Ovary (tissue), 9 donors: Measurements from ENCODE around the gene ATP2B3. TPM values are rescaled to one million over a fixed set of nuclear protein-coding genes. Genes with fewer than 3 reads are reported as not detected.
A peak's percentile ranks its signal among the peaks of the same experiment; 100 is the strongest.

Experiments used
- DNase-seq, 5 donors: peaks; one replicate each; pipeline ENCODE4 v3.0.0-alpha.2; 2019 to 2020
- H3K27ac ChIP-seq, 2 donors: fragments of 200-600 bp; one replicate each; pipeline versions ENCODE4 v1.5.1 to v1.8.0; 2019 to 2022
- H3K27me3 ChIP-seq: fragments of 200-600 bp; one replicate; pipeline ENCODE4 v1.8.0; 2022
- H3K36me3 ChIP-seq: fragments of 200-600 bp; sonication (generic); one replicate; pipeline ENCODE4 v1.5.1; 2019
- H3K4me1 ChIP-seq: one replicate; pipeline ENCODE4 v1.8.1; 2013; ENCODE audit warnings: mild to moderate bottlenecking, moderate library complexity; ENCODE audit not compliant: insufficient read depth
- H3K4me3 ChIP-seq: fragments of 200-600 bp; sonication (generic); one replicate; pipeline ENCODE4 v1.5.1; 2017
- H3K9me3 ChIP-seq, 2 donors: fragments of 200-600 bp in 1 of 2; sonication (generic) in 1 of 2; one replicate each; pipeline versions ENCODE4 v1.5.1 to v1.8.1; 2013 to 2019; ENCODE audit warnings: mild to moderate bottlenecking in 1 of 2, moderate library complexity in 1 of 2
- EP300 ChIP-seq: sonication (generic); formaldehyde crosslinking; IDR thresholded peaks from one replicate; pipeline ENCODE4 v1.6.1; 2017; ENCODE audit warnings: antibody characterized with exemption
- POLR2A ChIP-seq: fragments of 450-650 bp; IDR thresholded peaks from one replicate; pipeline ENCODE4 v1.6.1; 2017; ENCODE audit warnings: antibody characterized with exemption, mild to moderate bottlenecking, moderate library complexity
- WGBS, 3 donors: extraction: QIAGEN DNeasy Blood & Tissue Kit in 1 of 3; methylation state at CpG; one replicate each; pipeline versions ENCODE4 v1.1.5 to v1.1.7; 2013 to 2017; 5-methylcytosine and 5-hydroxymethylcytosine counted together
- intact Hi-C, 4 donors: fragments of 100-400 bp; cut with DNase I; formaldehyde crosslinking; loops; one replicate each; pipeline versions ENCODE4 v1.11.0 to v1.15.1; 2022 to 2023
- polyA plus RNA-seq, 2 donors: library from polyadenylated mRNA; stranded (reverse); fragments of 200-250 nt in 1 of 2; fragments of 350-450 nt in 1 of 2; fragmentation: Illumina TruSeq in 1 of 2; extraction: RNeasy Lipid Tissue Mini Kit (QIAGEN cat#74804) in 1 of 2; gene quantifications; one replicate each; pipeline ENCODE4 v1.2.3, GENCODE V29; 2013 to 2014
- total RNA-seq, 7 donors: library from RNA; depleted of rRNA in 2 of 7; stranded (reverse); fragments of >200 nt in 2 of 7; fragmentation: NEBNext Ultra II Directional in 3 of 7; extraction: Animal tissue kit (Norgen Biotek cat#: 25700) in 3 of 7; gene quantifications; one replicate each; pipeline versions ENCODE4 v1.1.0 to v1.2.4, GENCODE V29; 2016 to 2023
- TF ChIP-seq, protein P1 (sequence below), 3 donors: fragments of 450-650 bp in 2 of 3; fragments of 200-600 bp in 1 of 3; IDR thresholded peaks; one replicate each; pipeline versions ENCODE4 v1.5.1 to v1.8.0; 2016 to 2022; ENCODE audit warnings: antibody characterized with exemption in 3 of 3, mild to moderate bottlenecking in 1 of 3
- donor health status: DM: no; HTN: no; CAD: no; lungs with moderate emphysema.
- donor health status: DM: no; HTN: no; CAD: no.
- donor health status: Bipolar disorder and iron deficiency.
- donor health status: DM: yes; HTN: yes; CAD: no.
- donor health status: DM: no; HTN: no; CAD: no.
- donor health status: DM: yes; HTN: yes; CAD: no.

The ATP2B3 gene
- total and polyA plus RNA-seq, 9 donors = 0.01 to 1.6 (median 0.25) TPM; not detected in 5

DNA sequence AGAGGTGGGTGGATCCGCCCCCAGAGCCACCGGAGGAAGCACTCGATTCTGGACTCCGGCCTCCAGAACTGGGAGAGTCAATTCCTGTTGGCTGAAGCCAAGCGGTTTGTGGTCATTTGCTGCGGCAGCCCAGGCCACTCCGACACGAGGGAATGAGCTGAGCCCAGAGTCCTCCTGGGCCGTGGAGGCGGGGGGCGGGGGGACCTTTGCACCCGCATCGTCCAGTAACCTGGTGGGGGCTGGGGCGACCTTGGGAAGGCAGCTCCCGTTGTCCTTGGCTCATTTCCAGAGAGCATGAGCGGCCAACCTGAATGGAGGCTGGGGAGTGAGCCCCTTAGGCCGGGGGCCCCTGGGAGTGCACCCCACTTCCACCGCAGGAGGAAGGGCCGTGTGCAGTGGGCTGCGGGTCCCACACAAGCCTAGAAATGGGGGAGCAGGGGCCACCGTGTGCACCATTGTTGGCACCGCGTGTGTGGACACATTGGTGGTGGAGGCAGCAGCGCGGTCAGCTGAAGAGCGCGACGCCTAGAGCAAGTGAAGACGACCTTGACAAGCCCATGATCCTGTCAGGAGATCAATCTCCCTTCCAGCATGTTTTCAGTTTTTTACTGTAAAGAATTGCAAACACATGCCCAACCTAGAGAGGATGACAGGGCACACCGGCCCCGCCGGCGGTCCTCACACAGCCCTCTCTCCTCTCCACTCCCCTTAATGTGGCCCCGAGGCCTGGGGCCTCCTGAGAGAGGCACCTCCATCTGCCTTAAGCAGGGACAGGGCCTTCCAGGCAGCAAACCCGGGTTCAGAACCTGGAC, 109.6 kb downstream of the ATP2B3 start:
- no peaks in the 10 kb centered on the region for H3K27me3 ChIP-seq
- H3K9me3 ChIP-seq = no peaks in the 10 kb centered on the region
- H3K4me1 ChIP-seq = peaks cover 7% of the 10 kb centered on the region
- H3K27ac ChIP-seq = no peak overlapping the region
- TF ChIP-seq POLR2A = no peak
- no peak for TF ChIP-seq EP300
- TF ChIP-seq, protein P1, sequence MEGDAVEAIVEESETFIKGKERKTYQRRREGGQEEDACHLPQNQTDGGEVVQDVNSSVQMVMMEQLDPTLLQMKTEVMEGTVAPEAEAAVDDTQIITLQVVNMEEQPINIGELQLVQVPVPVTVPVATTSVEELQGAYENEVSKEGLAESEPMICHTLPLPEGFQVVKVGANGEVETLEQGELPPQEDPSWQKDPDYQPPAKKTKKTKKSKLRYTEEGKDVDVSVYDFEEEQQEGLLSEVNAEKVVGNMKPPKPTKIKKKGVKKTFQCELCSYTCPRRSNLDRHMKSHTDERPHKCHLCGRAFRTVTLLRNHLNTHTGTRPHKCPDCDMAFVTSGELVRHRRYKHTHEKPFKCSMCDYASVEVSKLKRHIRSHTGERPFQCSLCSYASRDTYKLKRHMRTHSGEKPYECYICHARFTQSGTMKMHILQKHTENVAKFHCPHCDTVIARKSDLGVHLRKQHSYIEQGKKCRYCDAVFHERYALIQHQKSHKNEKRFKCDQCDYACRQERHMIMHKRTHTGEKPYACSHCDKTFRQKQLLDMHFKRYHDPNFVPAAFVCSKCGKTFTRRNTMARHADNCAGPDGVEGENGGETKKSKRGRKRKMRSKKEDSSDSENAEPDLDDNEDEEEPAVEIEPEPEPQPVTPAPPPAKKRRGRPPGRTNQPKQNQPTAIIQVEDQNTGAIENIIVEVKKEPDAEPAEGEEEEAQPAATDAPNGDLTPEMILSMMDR (IDR thresholded peaks at IDR 0.05) = no peak
- H3K4me3 ChIP-seq = no peak overlapping the region
- intact Hi-C loops = no loop called here
- DNase-seq = peak in 4 of 5 donors; percentile 21 to 58 (median 33)
- 58 to 72% (median 59%) methylated on average over 30 to 35 of the region's 35 CpGs for WGBS, 3 donors
- no peaks in the 10 kb centered on the region for H3K36me3 ChIP-seq

DNA sequence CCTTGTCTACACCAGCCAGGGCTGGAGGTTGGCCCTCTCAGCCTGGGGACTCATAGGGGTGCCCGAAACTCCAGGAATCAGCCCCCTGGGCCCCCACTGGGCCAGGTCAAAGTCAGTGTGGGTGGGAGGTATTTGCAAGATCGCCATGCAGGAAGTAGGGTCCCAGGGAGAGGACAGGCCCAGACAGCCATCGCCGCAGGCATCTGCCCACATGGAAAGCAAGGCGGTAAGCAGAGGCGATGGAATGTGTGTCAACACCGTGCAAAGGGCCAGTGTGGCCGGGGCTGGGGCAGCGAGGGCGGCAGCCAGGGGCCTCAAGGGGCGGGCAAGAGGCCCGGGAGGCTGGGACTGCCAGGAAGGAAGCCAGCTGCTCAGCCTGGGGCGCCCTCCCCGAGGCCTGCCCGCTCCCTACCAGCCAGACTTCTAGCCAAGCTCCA, 110.3 kb downstream of the ATP2B3 start:
- H3K4me1 ChIP-seq = peaks cover 7% of the 10 kb centered on the region
- H3K4me3 ChIP-seq = no peak overlapping the region
- intact Hi-C loops = no loop called here
- H3K36me3 ChIP-seq = no peaks in the 10 kb centered on the region
- TF ChIP-seq, protein P1 (IDR thresholded peaks at IDR 0.05) = no peak
- TF ChIP-seq POLR2A (no peak), EP300 (no peak)
- peak in 3 of 5 donors; percentile 10 to 32 (median 20) for DNase-seq
- H3K27ac ChIP-seq = no peak overlapping the region
- no peaks in the 10 kb centered on the region for H3K9me3 ChIP-seq
- H3K27me3 ChIP-seq = no peaks in the 10 kb centered on the region
- 78 to 88% (median 83%) methylated on average over 14 to 15 of the region's 15 CpGs for WGBS, 3 donors

DNA sequence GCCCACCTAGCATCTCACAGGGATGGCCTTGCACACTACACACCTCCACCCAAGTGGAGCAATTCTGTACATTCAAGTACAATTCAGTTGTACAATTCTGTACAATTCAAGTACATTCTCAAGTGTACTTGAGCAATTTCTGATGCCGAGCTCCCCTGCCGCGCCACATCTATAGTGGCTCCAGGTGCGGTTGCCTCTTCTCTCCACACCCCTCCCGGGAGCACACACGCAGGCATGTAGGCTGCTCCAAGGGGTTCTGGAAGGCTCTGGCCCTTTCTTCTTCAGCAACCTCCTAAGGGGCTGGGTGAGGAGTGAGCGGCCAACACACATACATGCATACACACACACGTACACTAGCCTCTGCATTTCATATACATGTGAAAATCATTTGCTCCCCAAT, 110.7 kb downstream of the ATP2B3 start:
- WGBS, 3 donors = 89 to 95% (median 93%) methylated on average over 8 of the region's 8 CpGs
- TF ChIP-seq, protein P1 (IDR thresholded peaks at IDR 0.05) = no peak
- TF ChIP-seq POLR2A (no peak), EP300 (no peak)

DNA sequence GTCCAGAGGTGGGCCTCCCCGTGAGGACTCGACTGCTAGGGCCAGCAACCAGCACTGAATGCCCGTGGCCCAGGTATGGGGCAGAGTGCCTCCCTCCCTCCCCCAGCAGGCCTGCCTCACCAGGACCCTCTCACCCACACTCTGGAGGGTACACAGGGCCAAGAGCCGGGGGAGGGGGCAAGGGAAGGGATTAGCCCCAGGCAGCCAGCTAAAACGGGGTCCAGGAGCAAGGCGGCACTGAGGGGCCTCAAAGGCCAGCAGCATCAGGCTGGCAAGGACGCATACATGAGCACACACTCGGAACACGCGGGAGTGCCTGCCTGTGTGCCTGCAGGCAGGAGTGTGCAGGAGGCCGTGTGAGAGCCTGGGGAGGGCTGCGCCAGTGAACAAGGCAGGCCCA, 111.2 kb downstream of the ATP2B3 start:
- 83 to 89% (median 84%) methylated on average over 12 of the region's 12 CpGs for WGBS, 3 donors

More for the DNA sequence above, 110.7 kb downstream of the ATP2B3 start:
- H3K4me1 ChIP-seq = peaks cover 5% of the 10 kb centered on the region
- DNase-seq = peak in 1 of 5 donors; percentile 2
- H3K4me3 ChIP-seq = no peak overlapping the region
- intact Hi-C loops = no loop called here
- H3K9me3 ChIP-seq = no peaks in the 10 kb centered on the region
- H3K27ac ChIP-seq = no peak overlapping the region
- H3K36me3 ChIP-seq = no peaks in the 10 kb centered on the region
- H3K27me3 ChIP-seq = no peaks in the 10 kb centered on the region

More for the DNA sequence above, 111.2 kb downstream of the ATP2B3 start:
- H3K4me1 ChIP-seq = peaks cover 1% of the 10 kb centered on the region
- DNase-seq = peak in 3 of 5 donors; percentile 2 to 12 (median 9)
- H3K9me3 ChIP-seq = no peaks in the 10 kb centered on the region
- no peak overlapping the region for H3K4me3 ChIP-seq
- no peak for TF ChIP-seq POLR2A
- TF ChIP-seq, protein P1 (IDR thresholded peaks at IDR 0.05) = no peak
- TF ChIP-seq EP300 = no peak
- no peak overlapping the region for H3K27ac ChIP-seq
- H3K36me3 ChIP-seq = no peaks in the 10 kb centered on the region
- H3K27me3 ChIP-seq = no peaks in the 10 kb centered on the region
- intact Hi-C loops = no loop called here
